Epithelial cell of esophagus (primary cell): ENCODE measurements around the gene TTLL10.
A peak's percentile ranks its signal among the peaks of the same experiment; 100 is the strongest.

Source experiments
- DNase-seq: peaks from one replicate; pipeline ENCODE4 v3.0.0; 2010; ENCODE audit warnings: low read depth
- H3K4me3 ChIP-seq: 2 replicates; pipeline ENCODE4 v1.5.1; 2011; ENCODE audit warnings: mild to moderate bottlenecking, low read length, control low read depth
- CTCF ChIP-seq: IDR thresholded peaks from 2 replicates; pipeline ENCODE4 v1.5.1; 2011; ENCODE audit warnings: low read depth, mild to moderate bottlenecking, low read length, control low read depth, inconsistent platforms; ENCODE audit not compliant: insufficient read depth; ENCODE audit errors: missing control alignments

Gene TTLL10

GRCh38 chr1:1164701-1165451 lies 8.8 kb upstream of the TTLL10 start:
- peak overlapping the region; percentile 86 for H3K4me3 ChIP-seq
- peak; percentile 95 for DNase-seq
- no peak for TF ChIP-seq CTCF

- no peak for TF ChIP-seq CTCF
- H3K4me3 ChIP-seq, result peak overlapping the region; percentile 86
- DNase-seq, result no peak
These were observed 8.2 kb upstream of the TTLL10 start for GRCh38 chr1:1165485-1165884.

GRCh38 chr1:1165900-1166421 lies 7.7 kb upstream of the TTLL10 start:
- H3K4me3 ChIP-seq, result peak overlapping the region; percentile 86
- DNase-seq, result no peak
- TF ChIP-seq CTCF, result no peak

GRCh38 chr1:1166642-1167397 lies 6.9 kb upstream of the TTLL10 start:
- TF ChIP-seq CTCF, result no peak
- DNase-seq, result no peak
- no peak overlapping the region for H3K4me3 ChIP-seq

- TF ChIP-seq CTCF, result no peak
- no peak for DNase-seq
- H3K4me3 ChIP-seq, result no peak overlapping the region
These were observed 6.3 kb upstream of the TTLL10 start for GRCh38 chr1:1167398-1167821.

- no peak for DNase-seq
- no peak overlapping the region for H3K4me3 ChIP-seq
- no peak for TF ChIP-seq CTCF
These were observed 5.7 kb upstream of the TTLL10 start for GRCh38 chr1:1167841-1168450.
